Myocyte (in vitro differentiated cells): ENCODE results near the gene OOSP2. TPM values are rescaled to one million over a fixed set of nuclear protein-coding genes. Genes with fewer than 3 reads are reported as not detected.
"Not testable (repeated sequence)": the region's sequence is repeated elsewhere in the genome, so short reads cannot be mapped to it uniquely, and the experiment has no call there.

Source experiments
- DNase-seq: peaks from one replicate; pipeline ENCODE4 v3.0.0-alpha.2; 2012; ENCODE audit warnings: low read depth
- polyA plus RNA-seq: library from polyadenylated mRNA; unstranded; fragments of >200 nt; gene quantifications from one replicate; pipeline ENCODE4 v1.2.1, GENCODE V29; 2012; ENCODE audit warnings: missing spikeins
- total RNA-seq: library from RNA; depleted of rRNA; stranded (reverse); fragments of >200 nt; gene quantifications from 2 replicates; pipeline ENCODE4 v1.2.3, GENCODE V29; 2014

OOSP2 gene, protein sequence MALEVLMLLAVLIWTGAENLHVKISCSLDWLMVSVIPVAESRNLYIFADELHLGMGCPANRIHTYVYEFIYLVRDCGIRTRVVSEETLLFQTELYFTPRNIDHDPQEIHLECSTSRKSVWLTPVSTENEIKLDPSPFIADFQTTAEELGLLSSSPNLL
- total RNA-seq, result not detected in 2 replicates
- not detected for polyA plus RNA-seq

DNA sequence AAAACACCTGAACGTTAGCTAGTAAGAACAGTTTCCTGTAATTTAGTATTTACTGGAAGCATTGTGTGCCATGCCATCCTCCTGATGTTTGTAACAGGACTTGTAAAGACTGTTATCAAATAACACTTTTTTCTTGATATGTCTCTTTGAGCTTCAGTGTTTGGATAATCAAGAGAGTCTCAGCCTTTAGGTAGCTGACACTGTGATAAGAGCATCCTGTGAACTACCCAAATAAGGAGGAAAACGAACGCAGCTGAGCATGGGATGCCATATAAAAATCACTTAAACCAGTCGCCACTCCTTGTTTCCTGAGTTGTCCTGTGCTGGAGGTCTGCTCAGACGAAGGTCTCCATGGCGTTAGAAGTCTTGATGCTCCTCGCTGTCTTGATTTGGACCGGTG is at the start of gene OOSP2:
OOSP2 (plus strand) TSS at position 301 of the 400 bp plus-strand sequence; CDS start at position 352, 51 bp downstream.
- DNase-seq, result no peak

DNA sequence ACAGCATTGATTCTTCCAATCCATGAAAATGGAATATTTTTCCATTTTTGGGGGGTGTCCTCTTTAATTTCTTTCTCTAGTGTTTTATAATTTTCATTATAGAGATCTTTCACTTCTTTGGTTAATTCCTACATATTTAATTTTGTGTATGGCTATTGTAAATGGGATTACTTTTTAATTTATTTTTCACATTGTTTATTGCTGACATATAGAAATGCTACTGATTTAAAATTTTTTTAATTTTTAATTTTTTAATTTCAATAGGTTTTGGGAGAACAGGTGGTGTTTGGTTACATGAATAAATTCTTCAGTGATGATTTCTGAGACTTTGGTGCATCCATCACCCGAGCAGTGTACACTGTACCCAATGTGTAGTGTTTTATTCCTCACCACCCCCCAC is 49.8 kb upstream of the OOSP2 start:
- no peak for DNase-seq

DNA sequence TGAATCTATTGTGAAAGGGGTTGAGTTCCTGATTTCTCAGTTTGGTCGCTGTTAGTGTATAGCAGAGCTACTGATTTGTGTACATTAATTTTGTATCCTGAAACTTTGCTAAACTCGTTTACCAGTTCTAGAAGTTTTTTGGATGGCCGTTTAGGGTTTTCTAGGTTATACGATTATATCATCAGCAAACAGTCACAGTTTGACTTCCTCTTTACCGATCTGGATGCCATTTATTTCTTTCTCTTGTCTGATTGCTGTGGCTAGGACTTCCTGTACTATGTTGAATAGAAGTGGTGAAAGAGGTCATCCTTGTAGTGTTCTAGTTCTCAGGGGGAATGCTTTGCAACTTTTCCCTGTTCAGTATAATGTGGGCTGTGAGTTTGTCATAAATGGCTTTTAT is 47.8 kb upstream of the OOSP2 start:
- no peak for DNase-seq

DNA sequence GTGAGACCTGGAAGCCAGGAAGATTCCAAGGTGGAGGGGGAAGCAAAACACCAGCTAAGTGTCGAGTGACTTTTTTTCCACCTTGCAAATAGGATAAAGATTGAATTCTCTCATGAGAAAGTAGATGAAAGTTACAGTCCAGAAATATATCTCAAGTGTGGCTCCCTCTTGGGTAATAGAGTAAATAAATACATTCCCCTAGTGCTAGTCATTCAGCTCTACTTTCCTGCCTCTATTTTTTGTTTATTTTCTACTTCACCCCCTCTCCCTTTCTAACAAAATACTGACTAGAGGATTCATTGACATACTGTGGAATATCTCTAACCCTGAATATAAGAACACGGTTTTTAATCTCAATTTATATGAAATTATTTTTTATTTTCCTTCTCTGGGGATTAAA is 42.4 kb upstream of the OOSP2 start:
- no peak for DNase-seq

DNA sequence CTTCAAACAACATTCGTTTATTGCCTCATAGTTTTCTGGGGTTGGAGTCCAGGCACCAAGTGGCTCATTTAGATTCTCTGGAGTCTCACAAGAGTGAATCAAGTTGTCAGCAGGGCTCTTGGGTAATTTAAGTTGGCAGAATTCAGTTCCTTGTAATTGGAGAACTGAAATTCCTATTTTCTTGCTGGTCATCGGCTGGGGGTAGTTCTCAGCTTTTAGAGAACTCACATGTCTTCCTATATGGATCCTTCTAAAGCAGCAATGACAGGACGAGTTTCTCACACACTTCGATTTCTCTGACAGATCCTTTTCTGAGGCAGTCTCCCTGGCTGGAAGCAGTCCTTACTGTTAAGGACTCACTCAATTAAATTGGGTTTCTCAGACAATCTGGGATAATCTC is 40.5 kb upstream of the OOSP2 start:
- no peak for DNase-seq

DNA sequence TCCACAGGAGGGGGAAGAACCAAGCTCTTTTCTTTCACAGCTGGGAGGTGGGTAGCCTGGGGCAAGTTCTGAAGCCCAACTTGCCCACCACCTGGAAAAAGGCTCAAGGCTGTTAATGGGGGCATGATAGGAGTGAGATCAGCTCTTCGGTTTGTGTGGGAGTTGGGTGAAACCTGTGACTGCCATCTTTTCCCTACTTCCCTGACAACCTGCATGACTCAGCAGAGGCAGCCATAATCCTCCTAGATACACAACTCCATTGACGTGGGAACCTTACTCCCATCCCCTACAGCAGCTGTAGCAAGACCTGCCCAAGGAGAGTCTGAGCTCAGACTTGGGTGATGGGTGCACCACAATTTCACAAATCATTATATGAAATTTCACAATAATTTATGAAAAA is 36.5 kb upstream of the OOSP2 start:
- DNase-seq, result no peak

DNA sequence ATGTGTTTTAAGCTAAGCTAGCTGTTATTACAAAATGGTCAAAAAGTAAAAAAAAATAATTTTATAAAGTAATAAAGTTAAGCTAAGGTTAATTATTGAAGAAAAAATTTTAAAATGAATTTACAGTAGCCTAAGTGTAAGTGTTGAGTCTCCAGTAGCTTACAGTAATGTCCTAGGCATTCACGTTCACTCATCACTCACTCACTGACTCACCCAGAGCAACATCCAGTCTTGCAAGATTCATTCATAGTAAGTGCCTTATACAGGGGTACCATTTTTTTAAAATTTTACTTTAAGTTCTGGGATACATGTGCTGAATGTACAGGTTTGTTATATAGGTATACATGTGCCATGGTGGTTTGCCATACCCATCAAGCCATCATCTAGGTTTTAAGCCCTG is 34.8 kb upstream of the OOSP2 start:
- no peak for DNase-seq

DNA sequence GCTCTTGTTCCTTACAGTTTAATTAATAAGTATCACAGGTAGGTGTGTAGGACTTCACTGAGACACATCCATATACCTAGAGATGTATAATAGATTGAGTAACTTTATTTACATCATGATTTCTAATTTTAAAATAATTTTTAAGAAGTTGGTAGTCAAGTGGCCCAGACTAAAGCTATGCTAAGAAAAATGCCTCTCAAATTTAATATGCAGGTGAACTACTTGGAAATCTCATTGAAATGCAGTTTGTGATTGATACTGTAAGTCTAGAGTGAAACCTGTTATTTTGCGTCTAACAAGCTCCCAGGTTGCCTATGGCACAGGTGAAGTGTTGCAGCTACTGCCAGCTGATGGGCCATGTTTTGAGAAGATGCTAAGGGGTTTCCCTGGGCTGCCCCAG is 23.3 kb upstream of the OOSP2 start, which contains the start of gene OOSP4B:
OOSP4B (plus strand) TSS at position 301 of the 400 bp plus-strand sequence.
- DNase-seq, result no peak

DNA sequence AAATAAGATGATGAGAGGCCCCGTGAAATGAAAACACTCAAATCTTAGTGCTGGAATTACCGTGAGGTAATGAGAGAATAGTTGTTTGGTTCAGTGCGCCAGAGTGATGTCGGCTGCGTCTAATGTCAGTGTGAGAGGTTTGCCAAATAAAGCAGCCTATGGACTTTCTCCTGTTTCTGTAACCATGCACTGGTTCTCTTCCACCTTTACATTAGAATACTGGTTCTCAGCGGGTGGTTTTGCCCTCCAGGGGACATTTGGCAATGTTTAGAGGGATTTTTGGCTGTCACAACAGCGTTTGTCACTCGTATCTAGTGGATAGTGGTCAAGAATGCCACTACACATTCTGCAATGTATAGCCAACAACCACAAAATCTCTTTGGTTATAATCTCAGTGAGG is 22.2 kb upstream of the OOSP2 start:
- DNase-seq, result no peak

DNA sequence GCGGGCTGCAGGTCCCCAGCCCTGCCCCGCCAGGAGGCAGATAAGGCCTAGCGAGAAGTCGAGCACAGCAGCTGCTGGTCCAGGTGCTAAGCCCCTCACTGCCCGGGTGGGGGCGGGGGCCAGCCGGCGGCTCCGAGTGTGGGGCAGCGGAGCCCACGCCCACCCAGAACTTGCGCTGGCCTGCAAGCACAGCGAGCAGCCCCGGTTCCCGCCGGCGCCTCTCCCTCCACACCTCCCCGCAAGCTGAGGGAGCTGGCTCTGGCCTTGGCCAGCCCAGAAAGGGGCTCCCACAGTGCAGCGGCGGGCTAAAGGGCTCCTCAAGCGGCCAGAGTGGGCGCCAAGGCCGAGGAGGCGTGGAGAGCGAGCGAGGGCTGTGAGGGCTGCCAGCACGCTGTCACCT is 19.8 kb upstream of the OOSP2 start:
- DNase-seq, result not testable (repeated sequence)

DNA sequence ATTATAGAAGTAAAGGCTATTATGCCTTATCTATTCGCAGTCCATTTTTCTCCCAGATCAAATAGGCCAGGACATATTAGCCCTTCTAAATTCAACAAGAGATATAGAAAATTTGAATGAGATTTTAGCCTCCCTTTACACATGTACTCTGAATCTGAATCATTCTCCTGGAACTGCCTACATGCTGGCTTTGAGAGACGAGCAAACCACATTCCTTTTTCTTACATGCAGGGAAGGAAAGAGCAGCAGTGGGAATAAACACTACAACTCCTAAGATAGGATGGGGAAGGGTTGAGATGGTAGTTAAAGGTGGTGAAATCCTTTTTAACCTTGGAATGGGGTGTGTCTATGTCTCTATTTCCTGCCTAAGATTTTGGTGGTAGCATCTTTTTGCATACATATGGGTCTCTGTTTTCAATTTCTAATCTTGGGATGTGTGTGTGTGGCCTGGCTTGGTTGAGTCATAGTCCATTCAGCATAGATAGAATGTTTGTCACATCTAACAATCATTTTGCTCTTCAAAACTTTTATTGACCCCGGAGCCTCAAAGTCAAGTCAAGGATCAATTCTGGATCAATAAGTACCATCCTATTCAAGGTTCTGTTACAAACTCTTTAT is 11.1 kb upstream of the OOSP2 start:
- DNase-seq, result no peak

DNA sequence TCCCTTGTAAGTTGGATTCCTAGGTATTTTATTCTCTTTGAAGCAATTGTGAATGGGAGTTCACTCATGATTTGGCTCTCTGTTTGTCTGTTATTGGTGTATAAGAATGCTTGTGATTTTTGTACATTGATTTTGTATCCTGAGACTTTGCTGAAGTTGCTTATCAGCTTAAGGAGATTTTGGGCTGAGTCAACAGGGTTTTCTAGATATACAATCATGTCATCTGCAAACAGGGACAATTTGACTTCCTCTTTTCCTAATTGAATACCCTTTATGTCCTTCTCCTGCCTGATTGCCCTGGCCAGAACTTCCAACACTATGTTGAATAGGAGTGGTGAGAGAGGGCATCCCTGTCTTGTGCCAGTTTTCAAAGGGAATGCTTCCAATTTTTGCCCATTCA is 10.2 kb downstream of the OOSP2 start:
- not testable (repeated sequence) for DNase-seq

DNA sequence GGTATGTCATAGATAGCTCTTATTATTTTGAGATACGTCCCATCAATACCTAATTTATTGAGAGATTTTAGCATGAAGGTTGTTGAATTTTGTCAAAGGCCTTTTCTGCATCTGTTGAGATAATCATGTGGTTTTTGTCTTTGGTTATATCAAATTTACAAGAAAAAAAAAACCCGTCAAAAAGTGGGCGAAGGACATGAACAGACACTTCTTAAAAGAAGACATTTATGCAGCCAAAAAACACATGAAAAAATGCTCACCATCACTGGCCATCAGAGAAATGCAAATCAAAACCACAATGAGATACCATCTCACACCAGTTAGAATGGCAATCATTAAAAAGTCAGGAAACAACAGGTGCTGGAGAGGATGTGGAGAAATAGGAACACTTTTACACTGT is 10.6 kb downstream of the OOSP2 start:
- DNase-seq, result not testable (repeated sequence)

DNA sequence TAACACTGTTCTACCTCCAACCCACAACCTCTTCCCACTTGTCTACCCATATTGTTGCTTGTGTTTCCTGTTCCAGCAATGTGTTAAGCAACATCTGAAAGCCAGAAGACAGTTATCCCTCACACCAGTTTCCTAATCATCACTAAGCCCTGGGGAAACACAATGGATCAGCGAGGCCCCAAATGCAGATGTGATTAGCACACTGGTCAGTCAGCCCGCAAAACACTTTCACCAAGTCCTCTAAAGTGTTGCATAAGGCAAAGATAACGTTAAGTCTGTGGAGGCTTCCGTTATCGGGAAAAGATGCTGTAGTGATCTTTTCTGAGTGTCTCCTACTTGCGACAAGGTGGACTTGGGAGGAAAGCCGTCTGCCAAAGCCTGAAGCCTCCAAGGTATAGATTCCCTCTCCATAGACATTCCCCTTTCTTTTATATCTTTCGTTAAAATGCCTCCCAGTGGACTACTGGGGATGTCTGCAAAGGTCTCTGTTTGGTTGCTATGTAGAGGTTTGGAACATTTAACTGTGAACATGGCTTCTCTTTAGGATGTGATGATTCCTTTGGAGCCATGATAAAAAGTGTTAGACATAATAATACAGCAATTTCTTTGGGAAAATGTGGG is 16.2 kb downstream of the OOSP2 start, which contains the start of gene MS4A3:
MS4A3 (plus strand) TSS at position 317 of the 621 bp plus-strand sequence. CDS start 4,496 bp downstream, outside the sequence.
- no peak for DNase-seq

DNA sequence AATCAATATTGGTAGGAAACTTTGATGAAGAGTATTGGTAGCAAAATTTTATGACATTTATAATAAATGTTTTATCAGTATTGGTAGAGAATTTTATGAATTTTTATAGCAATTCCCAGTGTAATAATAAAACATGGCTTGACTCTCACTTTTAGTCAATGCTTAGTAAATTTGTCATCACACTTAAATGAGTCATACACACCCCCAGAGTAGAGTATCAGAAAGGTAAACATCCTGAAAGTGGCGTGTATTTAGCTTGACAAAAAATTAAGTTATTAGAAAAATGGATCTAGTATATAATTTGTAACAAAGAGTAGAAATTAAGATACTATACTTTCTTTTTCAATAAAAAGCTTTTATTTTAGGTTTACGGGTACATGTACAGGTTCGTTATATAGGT is 18.8 kb downstream of the OOSP2 start:
- no peak for DNase-seq

DNA sequence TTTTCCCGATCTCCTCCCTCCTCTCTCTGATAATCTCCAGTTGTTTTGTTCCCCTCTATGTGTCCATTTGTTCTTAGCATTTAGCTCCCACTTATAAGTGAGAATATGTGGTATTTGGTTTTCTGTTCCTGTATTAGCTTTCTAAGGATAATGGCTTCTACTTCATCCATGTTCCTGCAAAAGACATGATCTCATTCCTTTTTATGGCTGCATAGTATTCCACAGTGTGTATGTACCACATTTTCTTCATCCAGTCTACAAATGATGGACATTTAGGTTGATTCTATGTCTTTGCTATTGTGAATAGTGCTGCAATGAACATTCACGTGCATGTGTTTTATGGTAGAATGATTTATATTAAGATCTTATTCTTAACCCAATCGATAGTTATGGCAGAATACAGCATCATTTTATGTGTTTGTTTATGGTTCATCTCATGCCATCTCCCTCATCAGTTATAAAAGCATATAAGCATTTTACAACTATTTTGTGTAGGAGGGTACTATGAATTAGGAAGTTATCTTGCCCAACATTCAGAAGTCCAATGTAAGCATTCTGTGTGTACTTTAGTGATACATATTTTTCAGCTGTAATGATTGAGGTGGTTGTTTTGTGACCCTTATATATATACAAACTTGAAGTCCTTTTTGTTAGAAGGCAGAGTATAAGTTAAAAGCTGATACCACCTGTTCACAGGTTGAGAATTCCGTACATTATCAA is 19.5 kb downstream of the OOSP2 start:
- DNase-seq, result no peak

DNA sequence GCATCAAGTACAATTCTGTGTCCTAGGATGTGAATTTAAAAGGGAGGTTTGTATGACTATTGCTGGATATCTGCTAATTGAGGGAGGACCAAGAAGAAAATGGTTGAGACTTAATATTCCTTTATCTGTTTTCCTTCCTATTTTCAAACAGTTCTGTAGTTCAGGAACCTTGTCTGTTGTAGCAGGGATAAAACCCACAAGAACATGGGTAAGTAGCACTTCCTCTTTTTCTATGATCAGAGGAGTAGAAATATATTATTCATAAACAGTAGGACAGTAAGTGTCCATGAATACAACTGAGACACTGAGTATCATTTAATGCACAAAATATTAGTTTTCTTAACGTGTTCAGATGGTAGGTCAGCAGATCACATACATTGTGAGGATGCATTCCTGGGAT is 23.9 kb downstream of the OOSP2 start:
- no peak for DNase-seq

DNA sequence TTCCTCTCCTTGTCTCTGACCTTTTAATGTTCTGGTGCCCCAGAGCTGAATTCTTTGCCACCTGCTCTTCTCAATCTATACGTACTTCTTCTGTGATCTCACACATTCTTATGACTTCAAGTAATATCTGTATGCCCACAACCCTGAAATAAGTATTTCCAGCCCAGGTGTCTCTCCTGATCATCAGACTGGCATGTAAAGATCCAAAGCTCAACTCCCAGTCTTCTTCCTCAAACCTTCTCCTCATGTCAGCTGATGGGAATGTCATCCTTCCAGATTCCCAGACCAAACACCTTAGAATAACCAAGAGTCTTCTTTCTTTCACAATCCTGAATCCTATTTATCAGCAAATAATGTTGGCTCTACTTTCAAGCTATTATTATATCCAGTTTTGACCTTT is 25.6 kb downstream of the OOSP2 start:
- no peak for DNase-seq

DNA sequence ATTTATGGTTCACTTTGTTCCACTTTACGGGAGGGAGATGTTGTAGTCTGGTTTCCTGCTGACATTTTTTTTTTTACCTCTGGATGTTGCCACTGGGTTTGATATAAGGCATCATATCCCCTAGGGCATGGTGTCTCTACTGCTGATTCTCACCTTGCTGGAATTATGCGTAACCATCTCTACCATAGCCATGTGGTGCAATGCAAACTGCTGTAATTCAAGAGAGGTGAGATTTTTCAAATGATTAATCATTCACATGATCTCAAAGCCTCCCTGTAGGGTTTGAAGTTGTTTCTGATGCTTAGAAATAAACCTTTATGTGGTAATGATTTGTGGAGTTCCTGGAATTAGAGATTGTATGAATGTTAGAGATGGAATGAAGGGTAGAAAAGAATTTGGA is 29.2 kb downstream of the OOSP2 start:
- DNase-seq, result no peak

DNA sequence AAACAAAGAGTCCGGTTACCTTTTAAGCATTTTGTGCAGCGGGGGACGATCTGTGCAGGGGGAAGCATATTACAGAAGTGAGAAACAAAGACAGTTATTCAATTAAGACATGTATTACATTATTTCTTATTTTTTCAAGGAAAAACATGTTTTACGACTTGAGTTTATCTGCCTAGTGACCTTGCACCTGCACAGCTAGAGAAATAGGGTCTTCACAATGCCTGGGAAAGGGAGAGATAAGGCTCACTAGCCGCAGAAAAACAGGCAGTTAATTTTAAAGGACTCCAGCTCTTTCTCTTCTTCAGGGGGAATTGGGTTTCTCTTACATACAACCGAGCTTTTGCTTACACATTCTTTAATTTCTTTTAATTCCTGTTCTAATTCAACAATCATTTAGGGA is 31.4 kb downstream of the OOSP2 start:
- DNase-seq, result not testable (repeated sequence)

DNA sequence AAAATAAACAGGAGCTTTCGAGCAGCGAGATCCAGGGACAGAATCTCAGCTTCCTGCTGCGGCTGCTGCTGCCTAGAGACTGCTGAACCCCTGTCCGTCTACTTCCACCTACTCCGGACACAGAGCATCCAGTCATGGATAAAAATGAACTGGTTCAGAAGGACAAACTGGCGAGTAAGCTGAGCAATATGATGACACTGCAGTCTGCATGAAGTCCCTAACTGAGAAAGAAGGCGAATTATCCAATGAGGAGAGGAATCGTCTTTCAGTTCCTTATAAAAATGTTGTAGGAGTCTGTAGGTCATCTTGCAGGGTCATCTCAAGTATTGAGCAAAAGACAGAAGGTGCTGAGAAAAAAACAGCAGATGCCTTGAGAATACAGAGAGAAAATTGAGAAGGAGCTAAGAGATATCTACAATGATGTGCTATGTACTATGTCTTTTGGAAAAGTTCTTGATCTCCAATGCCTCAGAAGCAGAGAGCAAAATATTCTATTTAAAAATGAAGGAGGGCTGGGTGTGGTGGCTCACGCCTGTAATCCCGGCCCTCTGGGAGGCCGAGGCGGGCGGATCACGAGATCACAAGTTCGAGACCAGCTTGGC is 37.1 kb downstream of the OOSP2 start:
- DNase-seq, result no peak

DNA sequence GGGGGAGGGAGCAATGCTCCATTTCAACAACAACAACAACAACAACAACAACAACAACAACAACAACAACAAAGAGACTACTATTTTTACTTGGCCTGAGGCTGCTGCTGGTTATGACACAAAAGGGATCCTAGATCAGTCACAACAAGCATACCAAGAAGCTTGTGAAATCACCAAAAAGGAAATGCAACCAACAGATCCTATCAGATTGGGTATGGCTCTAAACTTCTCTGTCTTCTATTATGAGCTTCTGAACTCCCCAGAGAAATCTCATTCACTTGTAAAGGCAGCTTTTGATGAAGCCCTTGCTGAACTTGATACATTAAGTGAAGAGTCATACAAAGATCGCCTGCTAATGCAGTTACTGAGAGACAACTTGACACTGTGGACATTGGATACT is 37.8 kb downstream of the OOSP2 start:
- no peak for DNase-seq
